Ascending aorta (tissue), 2 donors: ENCODE data around the gene FREM3. TPM values are rescaled to one million over a fixed set of nuclear protein-coding genes. Genes with fewer than 3 reads are reported as not detected.
"Not testable (repeated sequence)": the region's sequence is repeated elsewhere in the genome, so short reads cannot be mapped to it uniquely, and the experiment has no call there.

Experiments
- DNase-seq, 2 donors: peaks; one replicate each; pipeline ENCODE4 v3.0.0-alpha.2; 2019; ENCODE audit warnings: low spot score in 2 of 2
- H3K27ac ChIP-seq, 2 donors: fragments of 200-600 bp; sonication (generic); one replicate each; pipeline ENCODE4 v1.5.1; 2016 to 2017; ENCODE audit warnings: mild to moderate bottlenecking in 1 of 2
- H3K27me3 ChIP-seq: fragments of 200-600 bp; sonication (generic); one replicate; pipeline ENCODE4 v1.5.1; 2017
- H3K36me3 ChIP-seq, 2 donors: fragments of 200-600 bp; sonication (generic); one replicate each; pipeline ENCODE4 v1.5.1; 2016
- H3K4me1 ChIP-seq, 2 donors: fragments of 200-600 bp; sonication (generic); one replicate each; pipeline ENCODE4 v1.5.1; 2016 to 2017; ENCODE audit warnings: mild to moderate bottlenecking in 1 of 2
- H3K4me3 ChIP-seq, 2 donors: fragments of 200-600 bp; sonication (generic); one replicate each; pipeline ENCODE4 v1.5.1; 2016 to 2017; ENCODE audit warnings: mild to moderate bottlenecking in 1 of 2
- H3K9me3 ChIP-seq, 2 donors: fragments of 200-600 bp; sonication (generic); one replicate each; pipeline ENCODE4 v1.5.1; 2016
- CTCF ChIP-seq, 3 experiments: fragments of 200-600 bp in 2 of 3; fragments of 450-650 bp in 1 of 3; sonication (generic) in 2 of 3; IDR thresholded peaks; one replicate each; pipeline ENCODE4 v1.5.1; 2016 to 2019; ENCODE audit warnings: antibody characterized with exemption in 3 of 3, mild to moderate bottlenecking in 1 of 3, moderate library complexity in 1 of 3
- intact Hi-C: fragments of 100-400 bp; cut with DNase I; formaldehyde crosslinking; loops from one replicate; pipeline ENCODE4 v1.15.1; 2023
- total RNA-seq: library from RNA; depleted of rRNA; stranded (reverse); fragments of >200 nt; gene quantifications from one replicate; pipeline ENCODE4 v1.1.0, GENCODE V29; 2016

FREM3 gene
- total RNA-seq, 1 donor from 2014 or later, result not detected

- DNase-seq, result no peak
- H3K9me3 ChIP-seq, result no peaks in the 10 kb centered on the region
- H3K4me1 ChIP-seq, result no peaks in the 10 kb centered on the region
- no peaks in the 10 kb centered on the region for H3K27me3 ChIP-seq
- TF ChIP-seq CTCF (IDR thresholded peaks at IDR 0.05), result no peak
- no peaks in the 10 kb centered on the region for H3K36me3 ChIP-seq
- no peak overlapping the region for H3K27ac ChIP-seq
- intact Hi-C loops, result no loop called here
- no peak overlapping the region for H3K4me3 ChIP-seq
Observed at GRCh38 chr4:143693856-143694255, 6.6 kb downstream of the FREM3 start.

GRCh38 chr4:143692241-143692640 lies 8.2 kb downstream of the FREM3 start:
- no peaks in the 10 kb centered on the region for H3K4me1 ChIP-seq
- H3K9me3 ChIP-seq, result no peaks in the 10 kb centered on the region
- no peak for TF ChIP-seq CTCF (IDR thresholded peaks at IDR 0.05)
- no peaks in the 10 kb centered on the region for H3K27me3 ChIP-seq
- H3K27ac ChIP-seq, result no peak overlapping the region
- intact Hi-C loops, result no loop called here
- H3K4me3 ChIP-seq, result no peak overlapping the region
- DNase-seq, result no peak
- no peaks in the 10 kb centered on the region for H3K36me3 ChIP-seq

- no peaks in the 10 kb centered on the region for H3K9me3 ChIP-seq
- no peak overlapping the region for H3K4me3 ChIP-seq
- no peak for TF ChIP-seq CTCF (IDR thresholded peaks at IDR 0.05)
- no peaks in the 10 kb centered on the region for H3K36me3 ChIP-seq
- H3K27me3 ChIP-seq, result no peaks in the 10 kb centered on the region
- H3K4me1 ChIP-seq, result no peaks in the 10 kb centered on the region
- H3K27ac ChIP-seq, result no peak overlapping the region
- intact Hi-C loops, result no loop called here
- no peak for DNase-seq
Observed at GRCh38 chr4:143679434-143679833, 21.0 kb downstream of the FREM3 start.

- H3K27me3 ChIP-seq, H3K9me3 ChIP-seq, DNase-seq, H3K36me3 ChIP-seq, H3K4me3 ChIP-seq, H3K27ac ChIP-seq, H3K4me1 ChIP-seq, intact Hi-C loops: not testable (repeated sequence)
Observed at GRCh38 chr4:143673629-143674028, 26.8 kb downstream of the FREM3 start.

- H3K27me3 ChIP-seq, result no peaks in the 10 kb centered on the region
- H3K4me3 ChIP-seq, result no peak overlapping the region
- no peak for DNase-seq
- H3K4me1 ChIP-seq, result no peaks in the 10 kb centered on the region
- no peak for TF ChIP-seq CTCF (IDR thresholded peaks at IDR 0.05)
- intact Hi-C loops, result no loop called here
- H3K36me3 ChIP-seq, result no peaks in the 10 kb centered on the region
- no peak overlapping the region for H3K27ac ChIP-seq
- H3K9me3 ChIP-seq, result peaks cover 0 to 4% of the 10 kb centered on the region in 2 donors
Observed at GRCh38 chr4:143668930-143669552, 31.4 kb downstream of the FREM3 start.

GRCh38 chr4:143667461-143667860 lies 33.0 kb downstream of the FREM3 start:
- Histone ChIP-seq H3K4me1 (no peaks in the 10 kb centered on the region), H3K27ac (peak overlapping the region; percentile 10 to 36), H3K4me3 (peak overlapping the region in 1 of 2 donors; percentile 17), H3K9me3 (no peaks in the 10 kb centered on the region), H3K27me3 (no peaks in the 10 kb centered on the region), H3K36me3 (no peaks in the 10 kb centered on the region)
- TF ChIP-seq CTCF (IDR thresholded peaks at IDR 0.05), result no peak
- intact Hi-C loops, result no loop called here
- peak in 1 of 2 donors; percentile 76 for DNase-seq
